ENCODE data around the gene BMPR2. TPM values are rescaled to one million over a fixed set of nuclear protein-coding genes. Genes with fewer than 3 reads are reported as not detected.

The BMPR2 gene
- total and polyA plus RNA-seq, 2 donors (not counting 1 experiment from before 2014, with no cell fraction given): 21.6 to 65.8 TPM

GRCh38 chr2:202400941-202401340, 24.8 kb downstream of the BMPR2 start:
- no peaks in the 10 kb centered on the region for H3K4me1 ChIP-seq (ENCODE audit: control insufficient read depth, extremely low read depth, insufficient read depth, low read length)
- no peak for DNase-seq (ENCODE audit: low read depth in 2 of 2)
- H3K36me3 ChIP-seq (ENCODE audit: control insufficient read depth, insufficient read depth, low read length): no peaks in the 10 kb centered on the region
- no peak overlapping the region for H3K27ac ChIP-seq (ENCODE audit: insufficient read depth, low read length)
- TF ChIP-seq EZH2 (IDR thresholded peaks at IDR 0.05; ENCODE audit: low read length, missing control alignments): no peak
- TF ChIP-seq CTCF (conservative IDR thresholded peaks at IDR 0.05 in 1 of 2, IDR thresholded peaks at IDR 0.05 in 1 of 2; ENCODE audit: low read depth in 1 of 2, low read length in 2 of 2): no peak
- no peaks in the 10 kb centered on the region for H3K27me3 ChIP-seq (ENCODE audit: control insufficient read depth, insufficient read depth, low read length)
- H3K9ac ChIP-seq (ENCODE audit: insufficient read depth, low read length): no peak overlapping the region
- H2AFZ ChIP-seq (ENCODE audit: low read length): no peak overlapping the region
- no peak overlapping the region for H3K4me2 ChIP-seq (ENCODE audit: extremely low read depth, insufficient read depth, low read length)
- peaks cover 15% of the 10 kb centered on the region for H3K79me2 ChIP-seq (ENCODE audit: control insufficient read depth, insufficient read depth, low read length)
- no peaks in the 10 kb centered on the region for H3K9me3 ChIP-seq (ENCODE audit: control insufficient read depth, insufficient read depth, low read depth, low read length)
- H4K20me1 ChIP-seq (ENCODE audit: control insufficient read depth, extremely low read depth, insufficient read depth, low read length): no peaks in the 10 kb centered on the region
- no peak overlapping the region for H3K4me3 ChIP-seq (replicated peaks in 1 of 4; ENCODE audit: control extremely low read depth in 1 of 4, insufficient read depth in 1 of 4, low read depth in 3 of 4, low read length in 4 of 4)

GRCh38 chr2:202405798-202406197, 29.7 kb downstream of the BMPR2 start:
- TF ChIP-seq EZH2 (IDR thresholded peaks at IDR 0.05; ENCODE audit: low read length, missing control alignments) (no peak), CTCF (conservative IDR thresholded peaks at IDR 0.05 in 1 of 2, IDR thresholded peaks at IDR 0.05 in 1 of 2; ENCODE audit: low read depth in 1 of 2, low read length in 2 of 2) (no peak)
- Histone ChIP-seq H3K4me3 (replicated peaks in 1 of 4; ENCODE audit: control extremely low read depth in 1 of 4, insufficient read depth in 1 of 4, low read depth in 3 of 4, low read length in 4 of 4) (no peak overlapping the region), H3K9me3 (ENCODE audit: control insufficient read depth, insufficient read depth, low read depth, low read length) (no peaks in the 10 kb centered on the region), H3K27ac (ENCODE audit: insufficient read depth, low read length) (no peak overlapping the region), H3K9ac (ENCODE audit: insufficient read depth, low read length) (no peak overlapping the region), H3K36me3 (ENCODE audit: control insufficient read depth, insufficient read depth, low read length) (no peaks in the 10 kb centered on the region), H2AFZ (ENCODE audit: low read length) (no peak overlapping the region), H4K20me1 (ENCODE audit: control insufficient read depth, extremely low read depth, insufficient read depth, low read length) (no peaks in the 10 kb centered on the region), H3K79me2 (ENCODE audit: control insufficient read depth, insufficient read depth, low read length) (peaks cover 22% of the 10 kb centered on the region), H3K4me2 (ENCODE audit: extremely low read depth, insufficient read depth, low read length) (no peak overlapping the region), H3K27me3 (ENCODE audit: control insufficient read depth, insufficient read depth, low read length) (no peaks in the 10 kb centered on the region), H3K4me1 (ENCODE audit: control insufficient read depth, extremely low read depth, insufficient read depth, low read length) (no peaks in the 10 kb centered on the region)
- no peak for DNase-seq (ENCODE audit: low read depth in 2 of 2)

GRCh38 chr2:202406445-202406978, 30.4 kb downstream of the BMPR2 start:
- no peak overlapping the region for H3K9ac ChIP-seq (ENCODE audit: insufficient read depth, low read length)
- no peak for DNase-seq (ENCODE audit: low read depth in 2 of 2)
- no peaks in the 10 kb centered on the region for H3K36me3 ChIP-seq (ENCODE audit: control insufficient read depth, insufficient read depth, low read length)
- H3K4me2 ChIP-seq (ENCODE audit: extremely low read depth, insufficient read depth, low read length): no peak overlapping the region
- H3K27me3 ChIP-seq (ENCODE audit: control insufficient read depth, insufficient read depth, low read length): no peaks in the 10 kb centered on the region
- H3K79me2 ChIP-seq (ENCODE audit: control insufficient read depth, insufficient read depth, low read length): peaks cover 25% of the 10 kb centered on the region
- no peak overlapping the region for H3K4me3 ChIP-seq (replicated peaks in 1 of 4; ENCODE audit: control extremely low read depth in 1 of 4, insufficient read depth in 1 of 4, low read depth in 3 of 4, low read length in 4 of 4)
- TF ChIP-seq EZH2 (IDR thresholded peaks at IDR 0.05; ENCODE audit: low read length, missing control alignments) (no peak), CTCF (conservative IDR thresholded peaks at IDR 0.05 in 1 of 2, IDR thresholded peaks at IDR 0.05 in 1 of 2; ENCODE audit: low read depth in 1 of 2, low read length in 2 of 2) (no peak)
- H2AFZ ChIP-seq (ENCODE audit: low read length): no peak overlapping the region
- no peaks in the 10 kb centered on the region for H3K4me1 ChIP-seq (ENCODE audit: control insufficient read depth, extremely low read depth, insufficient read depth, low read length)
- H3K9me3 ChIP-seq (ENCODE audit: control insufficient read depth, insufficient read depth, low read depth, low read length): no peaks in the 10 kb centered on the region
- no peak overlapping the region for H3K27ac ChIP-seq (ENCODE audit: insufficient read depth, low read length)
- H4K20me1 ChIP-seq (ENCODE audit: control insufficient read depth, extremely low read depth, insufficient read depth, low read length): no peaks in the 10 kb centered on the region
